Keratinocyte (primary cell): Measurements from ENCODE around the gene RAB14. TPM values are rescaled to one million over a fixed set of nuclear protein-coding genes. Genes with fewer than 3 reads are reported as not detected.

Experiments used
- DNase-seq: peaks from one replicate; pipeline ENCODE4 v3.0.0-alpha.2; 2011; ENCODE audit warnings: low read depth, missing footprints, low spot score
- FAIRE-seq: peaks from 2 replicates; lab custom pipeline; 2011; peaks lifted over from hg19 to GRCh38; lab: Jason Lieb, UNC
- H2AFZ ChIP-seq: 2 replicates; pipeline ENCODE4 v1.6.0; 2012; ENCODE audit warnings: low read length, control low read depth, inconsistent platforms; ENCODE audit not compliant: control insufficient read depth
- H3K27ac ChIP-seq: 2 replicates; pipeline ENCODE4 v1.5.1; 2011; ENCODE audit warnings: low read length; ENCODE audit not compliant: control insufficient read depth, insufficient read depth
- H3K27me3 ChIP-seq: 3 replicates; pipeline ENCODE4 v1.6.0; 2011; ENCODE audit warnings: low read length; ENCODE audit not compliant: control insufficient read depth, insufficient read depth; ENCODE audit errors: extremely low read depth
- H3K36me3 ChIP-seq, 2 experiments: 2 replicates in 1 of 2; 3 replicates in 1 of 2; pipeline ENCODE4 v1.5.1; 2011; ENCODE audit warnings: low read length in 2 of 2, mild to moderate bottlenecking in 1 of 2; ENCODE audit not compliant: control insufficient read depth in 2 of 2, insufficient read depth in 2 of 2; ENCODE audit errors: extremely low read depth in 1 of 2
- H3K4me1 ChIP-seq: 3 replicates; pipeline ENCODE4 v1.5.1; 2011; ENCODE audit warnings: low read length; ENCODE audit not compliant: control insufficient read depth, insufficient read depth; ENCODE audit errors: extremely low read depth
- H3K4me2 ChIP-seq: 3 replicates; pipeline ENCODE4 v1.6.0; 2011; ENCODE audit warnings: low read depth, low read length; ENCODE audit not compliant: control insufficient read depth, insufficient read depth; ENCODE audit errors: extremely low read depth
- H3K4me3 ChIP-seq, 3 experiments: fragments of 200-600 bp in 1 of 3; sonication (generic) in 1 of 3; 2 replicates in 2 of 3; 3 replicates in 1 of 3; pipeline ENCODE4 v1.5.1; 2011 to 2016; ENCODE audit warnings: low read length in 3 of 3, mild to moderate bottlenecking in 3 of 3, control low read depth in 2 of 3, inconsistent platforms in 1 of 3, low read depth in 1 of 3, mixed read lengths in 1 of 3, mixed run types in 1 of 3, moderate library complexity in 1 of 3; ENCODE audit not compliant: control insufficient read depth in 2 of 3, insufficient read depth in 2 of 3; ENCODE audit errors: extremely low read depth in 1 of 3
- H3K79me2 ChIP-seq: 2 replicates; pipeline ENCODE4 v1.6.0; 2012; ENCODE audit warnings: low read length; ENCODE audit not compliant: control insufficient read depth, insufficient read depth
- H3K9ac ChIP-seq: 3 replicates; pipeline ENCODE4 v1.6.0; 2011; ENCODE audit warnings: low read length; ENCODE audit not compliant: control insufficient read depth, insufficient read depth; ENCODE audit errors: extremely low read depth
- H3K9me1 ChIP-seq: 3 replicates; pipeline ENCODE4 v1.6.0; 2011; ENCODE audit warnings: low read length; ENCODE audit not compliant: control insufficient read depth, insufficient read depth; ENCODE audit errors: extremely low read depth
- H3K9me3 ChIP-seq: 2 replicates; pipeline ENCODE4 v1.5.1; 2012; ENCODE audit warnings: low read depth, low read length; ENCODE audit not compliant: control insufficient read depth
- H4K20me1 ChIP-seq: 3 replicates; pipeline ENCODE4 v1.6.0; 2011; ENCODE audit warnings: low read length; ENCODE audit not compliant: control insufficient read depth, insufficient read depth; ENCODE audit errors: extremely low read depth
- CTCF ChIP-seq, 3 experiments: IDR thresholded peaks in 1 of 3; conservative IDR thresholded peaks in 1 of 3; optimal IDR thresholded peaks in 1 of 3; 2 replicates in 2 of 3; 3 replicates in 1 of 3; pipeline versions ENCODE3 to v1.5.1; 2011; ENCODE audit warnings: low read length in 3 of 3, mild to moderate bottlenecking in 3 of 3, moderate library complexity in 2 of 3, control low read depth in 1 of 3, inconsistent platforms in 1 of 3; ENCODE audit not compliant: insufficient read depth in 2 of 3; ENCODE audit errors: extremely low read depth in 1 of 3
- EZH2 ChIP-seq: IDR thresholded peaks from one replicate; pipeline ENCODE4 v1.6.1; 2012; ENCODE audit warnings: inconsistent platforms, mild to moderate bottlenecking, low read length, moderate library complexity
- dilution Hi-C: fragments of 300-500 bp; cut with MboI; formaldehyde crosslinking; loops from one replicate; pipeline ENCODE4 v1.7.0; 2020; ENCODE audit warnings: low sequenced_read_pairs; ENCODE audit not compliant: extremely low pct_ligation_motif_present
- polyA plus RNA-seq, 5 experiments: library from polyadenylated mRNA; depleted of rRNA in 3 of 5; stranded (reverse) in 3 of 5; stranded (forward) in 1 of 5; unstranded in 1 of 5; fragments of >200 nt; gene quantifications; 1 replicate in 1 of 5; 2 replicates in 3 of 5; 3 replicates in 1 of 5; pipeline versions ENCODE4 v1.2.1 to v1.2.3, GENCODE V29; 2011 to 2012; ENCODE audit warnings: missing spikeins in 2 of 5, low read depth in 1 of 5, low replicate concordance in 1 of 5

RAB14 gene
- polyA plus RNA-seq, 1 donor (not counting 4 experiments of a cell fraction or from before 2014, with no cell fraction given): 42.8 TPM

GRCh38 chr9:121169094-121169601 is 32.5 kb downstream of the RAB14 start:
- Histone ChIP-seq H2AFZ (no peak overlapping the region), H3K4me3 (no peak overlapping the region), H3K9ac (no peak overlapping the region), H3K4me2 (no peak overlapping the region), H4K20me1 (no peaks in the 10 kb centered on the region), H3K36me3 (peaks cover 0 to 29% of the 10 kb centered on the region in 2 experiments), H3K9me1 (no peaks in the 10 kb centered on the region), H3K4me1 (peaks cover 4% of the 10 kb centered on the region), H3K27ac (no peak overlapping the region), H3K9me3 (no peaks in the 10 kb centered on the region), H3K27me3 (no peaks in the 10 kb centered on the region), H3K79me2 (no peaks in the 10 kb centered on the region)
- TF ChIP-seq CTCF (optimal IDR thresholded peaks at IDR 0.05 in 1 of 3, IDR thresholded peaks at IDR 0.05 in 1 of 3, conservative IDR thresholded peaks at IDR 0.05 in 1 of 3; ENCODE audit: extremely low read depth in 1 of 3, insufficient read depth in 2 of 3, low read length in 3 of 3): peak; percentile 48 to 59 (median 52)
- no peak for TF ChIP-seq EZH2
- dilution Hi-C loops: no loop called here
- no peak for FAIRE-seq
- DNase-seq: no peak

- Histone ChIP-seq H3K79me2 (no peaks in the 10 kb centered on the region), H3K9me3 (no peaks in the 10 kb centered on the region), H3K9ac (no peak overlapping the region), H3K4me3 (no peak overlapping the region), H4K20me1 (no peaks in the 10 kb centered on the region), H3K27ac (no peak overlapping the region), H3K4me2 (no peak overlapping the region), H3K4me1 (peaks cover 4% of the 10 kb centered on the region), H3K9me1 (no peaks in the 10 kb centered on the region), H2AFZ (no peak overlapping the region), H3K27me3 (no peaks in the 10 kb centered on the region), H3K36me3 (peaks cover 0 to 24% of the 10 kb centered on the region in 2 experiments)
- dilution Hi-C loops: no loop called here
- FAIRE-seq (no peak), DNase-seq (no peak)
- TF ChIP-seq CTCF (optimal IDR thresholded peaks at IDR 0.05 in 1 of 3, IDR thresholded peaks at IDR 0.05 in 1 of 3, conservative IDR thresholded peaks at IDR 0.05 in 1 of 3; ENCODE audit: extremely low read depth in 1 of 3, insufficient read depth in 2 of 3, low read length in 3 of 3) (no peak), EZH2 (no peak)
Measured at GRCh38 chr9:121168052-121168451, 33.6 kb downstream of the RAB14 start.
